Fibroblast of pulmonary artery (primary cell): ENCODE data around the gene XRCC3.

Experiments
- DNase-seq: peaks from one replicate; pipeline ENCODE4 v3.0.0-alpha.2; 2010; ENCODE audit warnings: low read depth
- H3K4me3 ChIP-seq: replicated peaks from 2 replicates; pipeline ENCODE4 v1.5.1; 2011; ENCODE audit warnings: low read depth, mild to moderate bottlenecking, control low read depth, low read length, moderate library complexity
- TF ChIP-seq, protein P1 (sequence below): IDR thresholded peaks from 2 replicates; pipeline ENCODE4 v1.5.1; 2011; ENCODE audit warnings: mild to moderate bottlenecking, control low read depth, low read length, inconsistent platforms; ENCODE audit errors: missing control alignments

XRCC3 gene

DNA sequence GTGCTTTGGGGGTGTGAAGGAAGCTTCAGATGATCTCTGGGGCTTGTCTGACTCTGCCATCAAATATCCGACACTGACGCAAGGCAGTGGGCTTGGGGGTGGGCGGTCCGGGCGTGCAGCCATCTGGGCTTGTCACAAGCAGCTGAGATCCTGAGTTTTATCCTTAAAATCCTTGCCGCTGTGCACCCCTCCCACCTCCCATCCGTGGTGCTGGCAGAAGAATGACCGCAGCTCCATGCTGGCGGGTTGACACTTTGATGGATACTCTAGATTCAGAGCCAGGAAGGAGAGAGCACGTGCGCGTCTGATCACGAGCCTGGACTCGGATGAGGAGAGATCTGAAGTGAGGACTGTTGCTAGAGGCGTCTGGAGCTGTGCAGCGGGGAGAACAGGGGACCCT, 3.3 kb upstream of the XRCC3 start:
- TF ChIP-seq, protein P1, sequence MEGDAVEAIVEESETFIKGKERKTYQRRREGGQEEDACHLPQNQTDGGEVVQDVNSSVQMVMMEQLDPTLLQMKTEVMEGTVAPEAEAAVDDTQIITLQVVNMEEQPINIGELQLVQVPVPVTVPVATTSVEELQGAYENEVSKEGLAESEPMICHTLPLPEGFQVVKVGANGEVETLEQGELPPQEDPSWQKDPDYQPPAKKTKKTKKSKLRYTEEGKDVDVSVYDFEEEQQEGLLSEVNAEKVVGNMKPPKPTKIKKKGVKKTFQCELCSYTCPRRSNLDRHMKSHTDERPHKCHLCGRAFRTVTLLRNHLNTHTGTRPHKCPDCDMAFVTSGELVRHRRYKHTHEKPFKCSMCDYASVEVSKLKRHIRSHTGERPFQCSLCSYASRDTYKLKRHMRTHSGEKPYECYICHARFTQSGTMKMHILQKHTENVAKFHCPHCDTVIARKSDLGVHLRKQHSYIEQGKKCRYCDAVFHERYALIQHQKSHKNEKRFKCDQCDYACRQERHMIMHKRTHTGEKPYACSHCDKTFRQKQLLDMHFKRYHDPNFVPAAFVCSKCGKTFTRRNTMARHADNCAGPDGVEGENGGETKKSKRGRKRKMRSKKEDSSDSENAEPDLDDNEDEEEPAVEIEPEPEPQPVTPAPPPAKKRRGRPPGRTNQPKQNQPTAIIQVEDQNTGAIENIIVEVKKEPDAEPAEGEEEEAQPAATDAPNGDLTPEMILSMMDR: no peak
- peak; percentile 49 for DNase-seq
- H3K4me3 ChIP-seq: no peak overlapping the region

DNA sequence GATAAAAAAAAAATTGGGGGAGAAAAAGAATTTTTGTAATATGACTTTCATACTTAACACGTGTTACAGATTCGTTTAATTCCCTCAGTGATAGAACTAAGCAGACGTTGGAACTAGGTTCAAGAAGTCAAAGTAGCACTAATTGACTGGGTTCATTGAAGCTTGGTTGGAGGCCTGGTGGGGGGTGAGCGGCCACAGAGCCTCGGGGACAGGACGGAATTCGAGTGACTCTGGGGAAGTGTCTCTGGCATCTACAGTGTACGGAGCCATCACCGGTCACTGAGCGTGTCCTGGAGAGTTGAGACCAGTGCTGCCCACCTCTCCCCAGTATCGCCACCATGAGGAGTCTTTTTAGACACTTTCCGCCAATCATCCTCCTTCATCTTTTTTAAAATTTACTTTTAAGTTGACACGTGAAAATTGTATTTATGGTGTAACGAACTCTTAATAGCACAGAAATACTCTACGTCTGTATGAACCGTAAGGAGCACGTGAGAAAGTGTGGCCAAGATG, 1.7 kb upstream of the XRCC3 start:
- DNase-seq: no peak
- H3K4me3 ChIP-seq: peak overlapping the region; percentile 68
- TF ChIP-seq, protein P1: no peak

DNA sequence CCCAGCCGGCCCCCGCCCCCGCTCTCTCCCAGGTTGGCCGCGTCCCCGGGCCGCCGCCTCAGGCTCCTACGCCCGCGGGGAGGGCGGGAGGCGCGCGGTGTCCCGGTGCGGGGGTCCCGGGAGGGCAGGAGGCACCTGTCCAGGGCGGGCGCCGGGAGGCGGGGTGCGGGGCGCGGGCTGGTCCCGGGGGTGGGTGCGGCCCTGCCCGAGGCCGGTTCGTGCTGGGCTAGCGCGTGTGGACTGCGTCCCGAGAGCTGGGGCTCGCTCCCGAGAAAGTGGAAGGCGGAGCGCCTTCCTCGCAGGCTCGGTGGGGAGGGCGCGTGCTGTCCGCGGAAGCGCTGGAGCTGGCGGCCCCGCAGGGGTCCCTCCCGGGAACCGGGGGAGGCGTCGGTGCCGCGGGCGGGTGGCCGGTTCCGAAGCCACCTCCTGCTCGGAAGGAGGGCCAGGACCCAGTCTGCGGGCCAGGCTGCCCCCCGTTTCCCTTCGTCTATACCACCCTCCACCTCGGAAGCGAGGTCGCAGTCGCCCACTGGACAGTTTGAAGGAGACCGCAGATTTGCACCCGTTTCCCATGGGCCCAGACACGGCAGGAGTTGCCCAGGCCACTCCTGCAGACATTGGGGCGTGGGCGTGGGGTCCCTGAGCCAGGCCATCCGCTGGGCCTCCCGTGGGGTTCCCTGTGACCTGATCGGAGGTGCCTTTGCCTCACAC, 995 bp upstream of the XRCC3 start:
- H3K4me3 ChIP-seq: peak overlapping the region; percentile 68
- TF ChIP-seq, protein P1: no peak
- DNase-seq: no peak

DNA sequence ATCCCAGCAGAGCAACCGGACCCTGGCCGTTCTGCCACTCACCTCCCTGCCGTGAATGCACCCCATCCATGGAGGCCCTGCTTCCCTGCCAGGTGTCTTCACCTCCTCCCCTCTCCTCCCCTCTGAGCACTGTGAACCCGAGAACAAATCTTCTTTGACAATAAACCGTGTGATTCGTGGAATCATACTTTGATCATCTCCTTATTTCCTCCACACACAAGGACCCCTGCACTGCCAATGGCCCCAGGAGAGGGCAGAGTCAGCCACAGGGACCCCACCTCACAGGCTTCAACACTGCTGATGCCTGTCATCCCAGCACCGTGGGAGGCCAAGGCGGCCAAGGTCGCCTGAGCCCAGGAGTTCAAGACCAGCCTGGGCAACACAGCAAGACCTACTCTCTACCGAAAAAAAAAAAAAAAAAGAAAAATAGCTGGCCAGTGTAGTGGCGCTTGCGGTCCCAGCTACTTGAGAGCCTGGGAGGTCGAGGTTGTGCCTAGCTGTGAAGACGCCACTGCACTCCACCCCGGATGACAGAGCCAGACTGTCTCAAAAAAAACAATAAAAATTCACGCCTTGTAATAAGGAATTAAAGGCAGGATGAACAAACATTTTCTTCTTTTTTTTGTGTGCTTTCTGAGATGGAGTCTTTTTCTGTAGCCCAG, 1.1 kb downstream of the XRCC3 start:
- TF ChIP-seq, protein P1: no peak
- DNase-seq: no peak
- peak overlapping the region; percentile 52 for H3K4me3 ChIP-seq

DNA sequence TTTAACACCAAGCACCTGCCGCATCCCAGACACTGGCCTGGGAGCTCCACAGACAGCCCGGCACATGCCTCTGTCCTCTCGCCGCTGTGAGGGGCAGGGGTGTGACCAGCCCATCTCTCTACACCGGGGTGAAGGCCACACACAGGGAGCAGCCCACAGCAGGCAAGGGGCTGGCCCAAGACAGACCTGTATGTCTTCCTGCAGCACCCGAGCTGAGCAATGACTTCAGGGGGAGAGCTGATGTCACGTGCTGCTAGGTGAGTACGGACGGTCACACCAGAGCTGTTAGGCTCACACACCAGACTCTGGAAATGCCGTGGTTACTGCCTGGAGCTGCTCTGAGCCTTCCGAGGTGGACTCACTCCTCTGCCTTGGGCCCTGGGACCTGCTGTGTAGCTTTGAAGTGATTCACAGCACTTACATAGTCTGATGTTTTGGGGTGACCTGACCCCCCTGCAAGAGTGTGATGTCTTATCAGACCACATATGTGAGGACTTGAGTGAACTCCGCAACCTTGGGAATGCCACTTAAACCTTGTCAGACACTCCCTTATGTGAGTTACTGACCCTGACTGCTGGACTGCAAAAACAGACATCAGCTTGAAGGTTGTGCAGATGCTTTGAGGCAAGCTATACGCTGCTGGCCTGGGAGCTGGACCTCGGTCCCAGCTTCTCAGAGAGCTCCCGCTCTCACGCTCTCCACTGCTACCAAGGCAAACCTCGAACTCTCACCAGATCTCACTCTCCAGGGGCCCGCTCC, 1.8 kb downstream of the XRCC3 start:
- DNase-seq: no peak
- no peak overlapping the region for H3K4me3 ChIP-seq
- TF ChIP-seq, protein P1: no peak

DNA sequence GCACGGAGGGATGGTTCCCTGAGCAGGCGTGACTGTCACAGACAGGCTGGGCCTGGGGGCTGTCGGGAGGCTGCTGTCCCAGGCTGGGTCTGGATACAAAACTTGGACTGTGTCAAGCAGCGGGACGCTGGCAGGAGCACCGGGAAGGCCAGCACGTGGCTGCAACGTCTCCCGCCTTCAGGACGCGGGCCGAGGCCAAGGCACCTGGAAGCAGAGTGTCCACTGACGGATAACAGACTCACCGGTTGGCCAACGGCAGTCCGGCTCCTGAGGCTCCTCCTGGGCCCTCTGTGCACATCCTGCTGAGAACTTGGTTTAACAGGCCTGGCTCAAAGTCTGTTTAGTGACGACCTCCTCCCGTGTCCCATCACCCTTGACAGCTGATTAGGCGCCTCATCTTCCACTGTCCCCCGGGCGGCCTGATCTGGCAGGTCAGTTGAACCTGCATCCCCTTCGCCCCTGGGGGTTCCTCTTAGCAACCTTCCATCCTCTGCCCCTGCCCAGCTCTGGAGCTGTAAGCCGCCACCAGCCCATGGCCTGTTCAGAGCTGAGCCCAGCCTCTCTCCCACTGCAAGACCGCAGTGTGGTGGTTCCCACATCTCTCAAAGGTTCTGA, 2.5 kb downstream of the XRCC3 start:
- no peak for DNase-seq
- TF ChIP-seq, protein P1: no peak
- no peak overlapping the region for H3K4me3 ChIP-seq
